Thyroid gland (tissue), 4 donors: ENCODE measurements around the gene FAM186B. TPM values are rescaled to one million over a fixed set of nuclear protein-coding genes. Genes with fewer than 3 reads are reported as not detected.

ENCODE experiments used
- DNase-seq, 2 donors: peaks; one replicate each; pipeline ENCODE4 v3.0.0-alpha.2; 2019
- H3K27ac ChIP-seq, 3 donors: fragments of 200-600 bp; sonication (generic); 1 replicate in 2 of 3; 2 replicates in 1 of 3; pipeline ENCODE4 v1.5.1; 2016 to 2019; ENCODE audit warnings: mild to moderate bottlenecking in 1 of 3, moderate library complexity in 1 of 3
- H3K27me3 ChIP-seq: fragments of 200-600 bp; sonication (generic); one replicate; pipeline ENCODE4 v1.5.1; 2019
- H3K36me3 ChIP-seq, 2 donors: fragments of 200-600 bp; sonication (generic); one replicate each; pipeline ENCODE4 v1.5.1; 2016 to 2019
- H3K4me1 ChIP-seq, 2 donors: fragments of 200-600 bp; sonication (generic); one replicate each; pipeline ENCODE4 v1.5.1; 2017 to 2019
- H3K4me3 ChIP-seq, 3 donors: fragments of 200-600 bp; sonication (generic); replicated peaks in 1 of 3; 1 replicate in 2 of 3; 2 replicates in 1 of 3; pipeline ENCODE4 v1.5.1; 2016; ENCODE audit warnings: mild to moderate bottlenecking in 1 of 3
- H3K9me3 ChIP-seq: fragments of 200-600 bp; sonication (generic); one replicate; pipeline ENCODE4 v1.5.1; 2017
- CTCF ChIP-seq, 6 experiments: fragments of 200-600 bp in 3 of 6; fragments of 450-650 bp in 3 of 6; sonication (generic) in 3 of 6; IDR thresholded peaks; one replicate each; pipeline ENCODE4 v1.5.1; 2016 to 2019; ENCODE audit warnings: antibody characterized with exemption in 6 of 6, mild to moderate bottlenecking in 2 of 6, inconsistent platforms in 1 of 6, moderate library complexity in 1 of 6
- POLR2A ChIP-seq, 2 donors: fragments of 450-650 bp; IDR thresholded peaks; one replicate each; pipeline ENCODE4 v1.6.1; 2017; ENCODE audit warnings: antibody characterized with exemption in 2 of 2, mild to moderate bottlenecking in 2 of 2, moderate library complexity in 1 of 2
- WGBS, 2 donors: methylation state at CpG; one replicate each; pipeline ENCODE4 v1.1.5; 2017; 5-methylcytosine and 5-hydroxymethylcytosine counted together
- intact Hi-C: fragments of 100-400 bp; cut with DNase I; formaldehyde crosslinking; loops from one replicate; pipeline ENCODE4 v1.15.1; 2023
- total RNA-seq, 4 donors: library from RNA; depleted of rRNA; stranded (reverse); fragments of >200 nt; gene quantifications; one replicate each; pipeline ENCODE4 v1.2.3, GENCODE V29; 2016

FAM186B gene
- total RNA-seq, 4 donors from 2014 or later: 1.1 to 2.1 (median 1.4) TPM

GRCh38 chr12:49609875-49610154, 4.4 kb upstream of the FAM186B start:
- intact Hi-C loops: no loop called here
- WGBS, 2 donors: 76 to 80% methylated on average over 1 of the region's 1 CpG
- no peaks in the 10 kb centered on the region for H3K9me3 ChIP-seq
- no peak overlapping the region for H3K27ac ChIP-seq
- peaks cover 0 to 14% of the 10 kb centered on the region in 2 donors for H3K4me1 ChIP-seq
- H3K27me3 ChIP-seq: no peaks in the 10 kb centered on the region
- no peak overlapping the region for H3K4me3 ChIP-seq
- no peak for DNase-seq
- no peaks in the 10 kb centered on the region for H3K36me3 ChIP-seq
- TF ChIP-seq CTCF (IDR thresholded peaks at IDR 0.05): no peak
- no peak for TF ChIP-seq POLR2A (IDR thresholded peaks at IDR 0.05)

- WGBS, 2 donors: 30 to 92% methylated on average over 2 of the region's 2 CpGs
- DNase-seq: peak; percentile 45 to 62
- H3K9me3 ChIP-seq: no peaks in the 10 kb centered on the region
- intact Hi-C loops: no loop called here
- H3K27ac ChIP-seq: peak overlapping the region in 1 of 3 donors; percentile 31
- H3K27me3 ChIP-seq: no peaks in the 10 kb centered on the region
- no peak for TF ChIP-seq CTCF (IDR thresholded peaks at IDR 0.05)
- no peak for TF ChIP-seq POLR2A (IDR thresholded peaks at IDR 0.05)
- no peak overlapping the region for H3K4me3 ChIP-seq
- H3K36me3 ChIP-seq: no peaks in the 10 kb centered on the region
- peaks cover 0 to 14% of the 10 kb centered on the region in 2 donors for H3K4me1 ChIP-seq
Observed at GRCh38 chr12:49609059-49609874, 3.8 kb upstream of the FAM186B start.

- DNase-seq: no peak
- no peak overlapping the region for H3K27ac ChIP-seq
- intact Hi-C loops: no loop called here
- peaks cover 0 to 14% of the 10 kb centered on the region in 2 donors for H3K4me1 ChIP-seq
- no peak overlapping the region for H3K4me3 ChIP-seq
- TF ChIP-seq POLR2A (IDR thresholded peaks at IDR 0.05) (no peak), CTCF (IDR thresholded peaks at IDR 0.05) (no peak)
- H3K36me3 ChIP-seq: no peaks in the 10 kb centered on the region
- H3K27me3 ChIP-seq: no peaks in the 10 kb centered on the region
- 74 to 80% methylated on average over 5 of the region's 5 CpGs for WGBS, 2 donors
- H3K9me3 ChIP-seq: no peaks in the 10 kb centered on the region
Observed at GRCh38 chr12:49604856-49605255, 583 bp downstream of the FAM186B start.

- H3K36me3 ChIP-seq: no peaks in the 10 kb centered on the region
- intact Hi-C loops: no loop called here
- no peak overlapping the region for H3K4me3 ChIP-seq
- 79 to 100% methylated on average over 1 of the region's 1 CpG for WGBS, 2 donors
- TF ChIP-seq CTCF (IDR thresholded peaks at IDR 0.05): no peak
- no peak for TF ChIP-seq POLR2A (IDR thresholded peaks at IDR 0.05)
- no peaks in the 10 kb centered on the region for H3K9me3 ChIP-seq
- DNase-seq: no peak
- no peaks in the 10 kb centered on the region for H3K27me3 ChIP-seq
- no peak overlapping the region for H3K27ac ChIP-seq
- peaks cover 0 to 4% of the 10 kb centered on the region in 2 donors for H3K4me1 ChIP-seq
Observed at GRCh38 chr12:49603721-49604120, 1.7 kb downstream of the FAM186B start.

- H3K27ac ChIP-seq: no peak overlapping the region
- TF ChIP-seq CTCF (IDR thresholded peaks at IDR 0.05): no peak
- TF ChIP-seq POLR2A (IDR thresholded peaks at IDR 0.05): no peak
- WGBS, 2 donors: 95 to 99% methylated on average over 8 of the region's 8 CpGs
- intact Hi-C loops: no loop called here
- no peak for DNase-seq
- no peaks in the 10 kb centered on the region for H3K36me3 ChIP-seq
- no peaks in the 10 kb centered on the region for H3K9me3 ChIP-seq
- H3K27me3 ChIP-seq: no peaks in the 10 kb centered on the region
- no peak overlapping the region for H3K4me3 ChIP-seq
- no peaks in the 10 kb centered on the region for H3K4me1 ChIP-seq
Observed at GRCh38 chr12:49599961-49600360, 5.5 kb downstream of the FAM186B start.
